NCI-H345 treated with DMSO at 0.1 percent for 48 hours (cell line): ENCODE data around the gene EDIL3.

Source experiments
- DNase-seq: peaks from one replicate; lab custom pipeline; 2025; ENCODE audit not compliant: unreplicated experiment; lab: John Stamatoyannopoulos, UW

The EDIL3 gene

GRCh38 chr5:84265130-84265529 is 119.5 kb downstream of the EDIL3 start:
- DNase-seq = no peak

GRCh38 chr5:84260939-84261338 is 123.7 kb downstream of the EDIL3 start:
- no peak for DNase-seq

GRCh38 chr5:84260140-84260539 is 124.5 kb downstream of the EDIL3 start:
- no peak for DNase-seq

- no peak for DNase-seq
Measured at GRCh38 chr5:84259283-84260045, 125.2 kb downstream of the EDIL3 start.

- no peak for DNase-seq
Measured at GRCh38 chr5:84257061-84257460, 127.6 kb downstream of the EDIL3 start.

GRCh38 chr5:84255315-84255714 is 129.4 kb downstream of the EDIL3 start:
- no peak for DNase-seq

- no peak for DNase-seq
Measured at GRCh38 chr5:84253946-84254345, 130.7 kb downstream of the EDIL3 start.

- no peak for DNase-seq
Measured at GRCh38 chr5:84251503-84251902, 133.2 kb downstream of the EDIL3 start.

GRCh38 chr5:84249918-84250630 is 134.6 kb downstream of the EDIL3 start:
- no peak for DNase-seq

- no peak for DNase-seq
Measured at GRCh38 chr5:84248013-84248412, 136.7 kb downstream of the EDIL3 start.

GRCh38 chr5:84242286-84242685 is 142.4 kb downstream of the EDIL3 start:
- no peak for DNase-seq

- DNase-seq = no peak
Measured at GRCh38 chr5:84239494-84239893, 145.2 kb downstream of the EDIL3 start.

GRCh38 chr5:84237126-84237525 is 147.6 kb downstream of the EDIL3 start:
- DNase-seq = no peak

GRCh38 chr5:84231433-84231832 is 153.2 kb downstream of the EDIL3 start:
- no peak for DNase-seq

- no peak for DNase-seq
Measured at GRCh38 chr5:84229045-84229444, 155.6 kb downstream of the EDIL3 start.

GRCh38 chr5:84228266-84228665 is 156.4 kb downstream of the EDIL3 start:
- no peak for DNase-seq

- DNase-seq = no peak
Measured at GRCh38 chr5:84227236-84227635, 157.4 kb downstream of the EDIL3 start.

- DNase-seq = no peak
Measured at GRCh38 chr5:84218546-84218945, 166.1 kb downstream of the EDIL3 start.

- DNase-seq = no peak
Measured at GRCh38 chr5:84215521-84215920, 169.2 kb downstream of the EDIL3 start.

- DNase-seq = no peak
Measured at GRCh38 chr5:84213861-84214260, 170.8 kb downstream of the EDIL3 start.

- DNase-seq = no peak
Measured at GRCh38 chr5:84213212-84213611, 171.5 kb downstream of the EDIL3 start.

GRCh38 chr5:84204772-84205171 is 179.9 kb downstream of the EDIL3 start:
- no peak for DNase-seq

- no peak for DNase-seq
Measured at GRCh38 chr5:84202136-84202535, 182.5 kb downstream of the EDIL3 start.
